NOMO-1 (cell line): ENCODE measurements around the gene CCT6B.
"Not testable (repeated sequence)": the region's sequence is repeated elsewhere in the genome, so short reads cannot be mapped to it uniquely, and the experiment has no call there.

Experiments used
- DNase-seq, 2 experiments: peaks; one replicate each; lab custom pipeline; 2025; ENCODE audit not compliant: unreplicated experiment in 2 of 2; lab: John Stamatoyannopoulos, UW

CCT6B gene

GRCh38 chr17:34961093-34961911 lies at the start of gene CCT6B, which contains the start of gene ZNF830:
Gene CCT6B (minus strand): TSS chr17:34961460. CDS start chr17:34961393, 67 bp downstream.
Gene ZNF830 (plus strand): TSS chr17:34961540. CDS start chr17:34961567, 27 bp downstream.
- peak; percentile 93 to 95 for DNase-seq

- no peak for DNase-seq
Measured at GRCh38 chr17:35010093-35010492, 48.8 kb upstream of the CCT6B start.

GRCh38 chr17:35006961-35007360 lies 45.7 kb upstream of the CCT6B start:
- DNase-seq, result no peak

GRCh38 chr17:35006345-35006744 lies 45.1 kb upstream of the CCT6B start:
- DNase-seq, result no peak

GRCh38 chr17:35003778-35004177 lies 42.5 kb upstream of the CCT6B start:
- no peak for DNase-seq

- no peak for DNase-seq
Measured at GRCh38 chr17:35002876-35003551, 41.8 kb upstream of the CCT6B start.

- DNase-seq, result no peak
Measured at GRCh38 chr17:35001549-35001948, 40.3 kb upstream of the CCT6B start.

GRCh38 chr17:35000965-35001364 lies 39.7 kb upstream of the CCT6B start:
- DNase-seq, result not testable (repeated sequence)

GRCh38 chr17:34999456-34999855 lies 38.2 kb upstream of the CCT6B start:
- no peak for DNase-seq

GRCh38 chr17:34998205-34998604 lies 36.9 kb upstream of the CCT6B start:
- DNase-seq, result peak; percentile 44 to 45

- DNase-seq, result no peak
Measured at GRCh38 chr17:34997355-34997862, 36.1 kb upstream of the CCT6B start.

- no peak for DNase-seq
Measured at GRCh38 chr17:34996422-34997285, 35.4 kb upstream of the CCT6B start.

- DNase-seq, result no peak
Measured at GRCh38 chr17:34993031-34993430, 31.8 kb upstream of the CCT6B start.

GRCh38 chr17:34991606-34992005 lies 30.3 kb upstream of the CCT6B start:
- no peak for DNase-seq

GRCh38 chr17:34990921-34991365 lies 29.7 kb upstream of the CCT6B start:
- DNase-seq, result no peak

- DNase-seq, result no peak
Measured at GRCh38 chr17:34989473-34989872, 28.2 kb upstream of the CCT6B start.

GRCh38 chr17:34988644-34989043 lies 27.4 kb upstream of the CCT6B start:
- no peak for DNase-seq

GRCh38 chr17:34987232-34987631 lies 26.0 kb upstream of the CCT6B start:
- no peak for DNase-seq

- peak in 1 of 2 experiments; percentile 3 for DNase-seq
Measured at GRCh38 chr17:34981538-34982241, 20.4 kb upstream of the CCT6B start.
